Fibroblast of mammary gland (primary cell): Measurements from ENCODE around the gene ABHD2.

Experiments
- DNase-seq: peaks from one replicate; pipeline ENCODE4 v3.0.0-alpha.2; 2010; ENCODE audit warnings: low read depth
- H3K4me3 ChIP-seq: 2 replicates; pipeline ENCODE4 v1.5.1; 2011; ENCODE audit warnings: low read depth, mild to moderate bottlenecking, low read length, moderate library complexity; ENCODE audit not compliant: control insufficient read depth
- CTCF ChIP-seq: conservative IDR thresholded peaks from 2 replicates; pipeline ENCODE4 v1.5.1; 2011; ENCODE audit warnings: low read depth, low read length, inconsistent platforms; ENCODE audit not compliant: control insufficient read depth, insufficient read depth

ABHD2 gene

DNA sequence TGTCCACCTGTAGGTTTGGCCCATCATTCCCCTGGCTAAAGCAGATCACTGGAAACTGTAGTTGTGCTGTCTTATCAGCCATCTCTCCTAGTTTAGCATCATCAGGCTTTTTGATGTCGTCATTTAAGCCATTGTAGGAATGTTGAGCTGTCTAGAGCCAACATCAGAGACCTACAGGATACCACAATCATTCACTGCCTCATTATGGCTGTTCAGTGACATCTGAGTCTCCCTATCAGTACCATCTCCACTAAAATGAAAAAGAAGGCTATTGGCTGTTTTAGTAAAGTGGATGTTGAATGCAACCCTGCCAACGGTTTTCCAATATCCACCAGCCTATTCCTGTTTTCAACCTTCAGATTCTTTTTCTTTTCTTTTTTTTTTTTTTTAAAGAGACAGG is 103.9 kb downstream of the ABHD2 start:
- H3K4me3 ChIP-seq = no peak overlapping the region
- DNase-seq = no peak
- no peak for TF ChIP-seq CTCF

DNA sequence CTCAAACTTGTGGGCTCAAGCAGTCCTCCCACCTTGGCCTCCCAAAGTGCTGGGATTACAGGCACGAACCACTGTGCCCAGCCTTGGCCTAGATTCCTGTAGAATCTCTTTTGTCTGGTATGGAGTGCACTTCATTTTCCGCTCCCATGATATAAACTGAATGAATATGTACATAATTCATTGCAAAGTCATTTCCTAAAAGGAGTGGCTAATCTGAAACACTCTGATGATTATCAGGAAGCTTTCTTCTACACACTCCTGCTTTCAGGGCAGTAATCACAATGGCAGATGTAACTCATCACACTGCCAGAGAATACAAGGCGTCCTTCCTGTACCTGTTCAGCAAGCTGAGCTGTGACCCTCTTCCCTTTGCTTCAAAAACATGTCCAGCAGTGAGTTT is 104.5 kb downstream of the ABHD2 start:
- TF ChIP-seq CTCF = no peak

DNA sequence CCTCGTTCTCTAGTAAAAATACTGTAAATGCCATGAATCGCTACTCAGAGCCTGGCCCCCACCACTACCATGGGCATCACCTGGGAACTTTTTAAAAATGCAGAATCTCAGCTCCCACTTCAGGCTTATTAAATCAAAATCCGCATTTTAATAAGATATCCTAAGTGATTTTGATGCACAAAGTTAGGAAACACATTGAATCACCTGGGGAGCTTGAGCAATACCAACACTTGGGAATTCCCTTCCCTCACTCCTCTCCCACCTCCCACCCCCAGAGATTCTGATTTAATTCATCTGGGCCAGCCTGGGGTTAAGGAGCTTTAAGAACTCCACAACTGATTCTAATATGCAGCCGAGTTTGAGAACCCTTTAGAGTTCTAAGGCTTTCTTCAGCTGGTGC is 106.4 kb downstream of the ABHD2 start:
- no peak for TF ChIP-seq CTCF
- H3K4me3 ChIP-seq = no peak overlapping the region
- DNase-seq = no peak

More for the DNA sequence above, 104.5 kb downstream of the ABHD2 start:
- DNase-seq = no peak
- H3K4me3 ChIP-seq = no peak overlapping the region

DNA sequence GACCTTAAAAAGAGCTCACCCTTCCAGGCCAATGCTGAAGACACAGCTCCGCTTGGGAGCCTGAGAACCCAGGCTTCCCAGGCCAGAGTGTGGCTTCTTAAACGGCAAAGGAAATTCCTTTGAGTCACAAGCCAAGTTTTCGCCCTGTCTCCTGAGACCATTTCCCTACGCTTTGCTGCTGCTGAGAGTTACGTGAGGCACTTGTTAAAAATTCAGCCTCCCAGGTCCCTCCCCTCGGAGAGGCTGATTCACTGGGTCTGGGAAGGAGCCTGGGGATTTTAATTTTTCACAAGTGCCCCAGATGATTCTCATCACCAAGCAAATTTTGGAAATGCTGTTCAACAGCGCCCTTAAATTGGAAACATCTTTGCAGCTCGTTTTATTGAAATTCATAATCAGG is 107.6 kb downstream of the ABHD2 start:
- TF ChIP-seq CTCF = no peak
- no peak overlapping the region for H3K4me3 ChIP-seq
- peak; percentile 91 for DNase-seq

GRCh38 chr15:89196241-89196640 is 108.0 kb downstream of the ABHD2 start:
- no peak for DNase-seq
- no peak for TF ChIP-seq CTCF
- no peak overlapping the region for H3K4me3 ChIP-seq

GRCh38 chr15:89196994-89197393 is 108.7 kb downstream of the ABHD2 start:
- no peak for TF ChIP-seq CTCF
- no peak for DNase-seq
- no peak overlapping the region for H3K4me3 ChIP-seq

- DNase-seq = no peak
- no peak for TF ChIP-seq CTCF
- H3K4me3 ChIP-seq = no peak overlapping the region
Observed at GRCh38 chr15:89197503-89197971, 109.3 kb downstream of the ABHD2 start.
